Superior temporal gyrus (tissue), 1 donor: ENCODE data around the gene TMEM45A.
"Not testable (repeated sequence)": the region's sequence is repeated elsewhere in the genome, so short reads cannot be mapped to it uniquely, and the experiment has no call there.

ENCODE experiments used
- DNase-seq: peaks from one replicate; pipeline ENCODE4 v3.0.0-alpha.2; 2016; ENCODE audit errors: extremely low spot score

The TMEM45A gene

DNA sequence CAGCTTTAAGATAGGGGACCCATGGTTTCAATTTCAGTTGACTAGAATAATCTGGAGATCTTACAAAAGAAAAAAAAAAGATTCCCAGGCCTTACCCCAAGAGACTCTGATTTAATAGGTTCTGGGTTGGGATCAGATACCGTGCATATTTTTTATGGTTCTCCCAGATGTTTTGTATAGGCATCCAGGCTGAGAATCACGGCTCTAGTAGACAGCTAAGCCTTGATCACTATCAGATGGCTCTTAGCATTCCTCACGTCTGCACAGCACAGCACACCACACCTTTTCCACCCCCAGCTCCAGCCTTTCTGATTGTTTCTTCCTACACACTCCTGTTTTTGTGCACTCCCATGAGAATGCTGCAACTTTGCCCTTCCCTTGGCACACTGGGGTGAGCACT is 40.8 kb downstream of the TMEM45A start:
- DNase-seq: no peak

DNA sequence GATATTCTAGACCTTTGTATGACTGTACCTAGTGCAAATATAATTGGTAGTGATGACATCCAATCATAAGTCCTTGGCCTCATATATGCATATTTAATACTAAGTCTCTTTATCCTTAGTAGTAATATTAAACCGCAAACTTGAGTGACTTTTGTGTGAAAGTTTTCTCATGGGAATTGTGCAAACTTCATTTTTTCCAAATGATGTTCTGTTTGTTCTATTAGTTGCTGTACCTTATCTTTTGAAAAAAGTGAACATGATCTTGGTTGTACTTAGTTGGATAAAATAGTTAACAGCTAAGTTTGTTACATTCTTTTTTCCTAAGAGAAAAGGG is 43.2 kb downstream of the TMEM45A start:
- no peak for DNase-seq

DNA sequence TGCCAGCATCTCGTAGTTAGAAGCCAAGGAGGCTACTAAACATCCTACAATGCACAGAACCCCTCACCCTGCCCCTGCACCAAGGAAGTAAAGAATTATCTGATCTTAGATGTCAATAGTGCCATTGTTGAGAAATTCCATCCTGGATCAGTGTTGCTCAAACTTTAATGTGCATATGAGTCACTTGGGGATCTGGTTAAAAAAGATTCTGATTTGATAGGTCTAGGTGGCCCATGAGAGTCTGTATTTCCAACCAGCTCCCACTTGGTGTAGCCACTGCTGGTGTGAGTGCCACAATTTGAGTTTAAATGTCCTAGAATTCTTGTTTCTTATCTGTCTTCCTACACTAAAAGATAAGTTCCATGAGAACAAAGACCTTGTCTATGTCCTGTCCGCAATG is 43.7 kb downstream of the TMEM45A start:
- DNase-seq: no peak

DNA sequence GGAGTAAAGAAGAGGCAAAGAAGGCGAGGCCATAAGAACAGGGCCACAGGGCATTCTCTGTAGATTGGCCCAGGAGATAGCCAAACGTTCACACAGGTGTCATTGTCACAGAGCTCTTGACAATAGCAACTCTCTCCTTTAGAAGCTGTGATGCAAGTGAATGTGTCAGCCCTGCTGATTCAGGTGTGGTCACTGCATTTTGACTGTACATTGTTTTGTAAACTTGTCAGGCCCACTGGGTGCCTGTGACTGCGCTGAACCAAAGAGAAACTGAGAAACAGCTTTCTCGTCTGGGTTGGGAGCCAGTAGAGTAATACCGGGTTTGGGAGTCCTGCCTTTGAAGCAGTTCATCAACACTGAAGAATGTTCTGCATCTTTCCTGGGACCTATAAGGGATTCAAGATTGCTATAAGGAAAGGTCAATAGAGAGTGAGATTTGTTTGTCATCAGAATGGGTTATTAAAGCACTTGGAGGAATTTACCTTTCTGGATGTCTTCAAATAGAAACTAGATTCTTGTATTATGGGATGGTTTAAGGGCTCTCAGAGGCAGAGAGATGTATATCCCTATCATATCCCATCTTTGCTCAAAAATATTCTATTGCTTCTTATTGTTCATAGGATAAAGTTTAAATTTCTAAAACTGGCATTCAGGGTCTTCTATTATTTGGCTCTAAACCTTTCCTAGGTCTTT is 45.4 kb downstream of the TMEM45A start:
- DNase-seq: no peak

DNA sequence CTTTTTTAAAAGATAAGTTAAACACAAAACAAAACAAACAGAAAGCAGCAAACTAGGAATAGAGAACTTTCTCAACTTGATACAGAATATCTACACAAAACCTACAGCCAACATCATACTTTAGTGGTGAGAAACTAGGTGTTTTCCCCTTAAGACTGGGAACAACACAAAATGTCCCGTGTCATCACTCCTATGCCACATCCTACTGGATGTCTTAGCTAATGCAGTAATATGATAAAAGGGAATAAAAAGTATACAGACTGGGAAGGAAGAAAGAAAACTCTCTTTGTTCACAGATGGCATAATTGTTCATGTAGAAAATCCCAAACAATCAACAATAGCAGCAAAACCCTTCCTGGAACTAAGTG is 45.9 kb downstream of the TMEM45A start:
- DNase-seq: no peak

DNA sequence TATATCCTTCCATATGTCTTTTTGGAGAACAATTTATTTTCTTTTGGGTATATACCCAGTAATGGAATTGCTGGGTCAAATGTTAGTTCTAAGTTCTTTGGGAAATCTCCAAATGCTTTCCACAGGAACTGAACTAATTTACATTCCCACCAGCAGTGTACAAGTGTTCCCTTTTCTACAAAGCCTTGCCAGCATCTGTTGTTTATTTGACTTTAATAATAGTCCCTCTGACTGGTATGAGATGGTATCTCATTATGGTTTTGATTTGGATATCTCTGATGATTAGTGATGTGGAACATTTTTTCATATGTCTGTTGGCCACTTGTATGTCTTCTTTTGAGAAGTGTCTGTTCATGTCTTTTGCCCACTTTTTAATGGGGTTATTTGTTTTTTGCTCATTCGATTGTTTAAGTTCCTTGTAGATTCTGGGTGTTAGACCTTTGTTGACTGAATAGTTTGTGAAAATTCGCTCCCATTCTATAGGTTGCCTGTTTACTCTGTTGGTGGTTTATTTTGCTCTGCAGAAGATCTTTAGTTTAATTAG is 48.4 kb downstream of the TMEM45A start:
- DNase-seq: no peak

DNA sequence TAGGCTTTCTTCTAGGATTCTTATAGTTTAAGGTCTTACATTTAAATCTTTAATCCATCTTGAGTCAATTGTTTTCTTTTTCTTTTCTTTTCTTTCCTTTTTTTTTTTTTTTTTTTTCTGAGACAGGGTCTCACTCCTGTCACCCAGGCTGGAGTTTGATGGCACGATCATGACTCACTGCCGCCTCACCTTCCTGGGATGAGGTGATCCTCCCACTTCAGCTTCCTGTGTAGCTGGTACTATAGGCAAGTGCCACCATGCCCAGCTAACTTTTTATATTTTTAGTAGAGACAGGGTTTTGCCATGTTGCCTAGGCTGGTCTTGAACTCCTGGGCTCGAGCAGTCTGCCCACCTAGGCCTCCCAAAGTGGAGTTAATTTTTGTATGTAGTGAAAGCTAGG is 49.0 kb downstream of the TMEM45A start:
- not testable (repeated sequence) for DNase-seq

DNA sequence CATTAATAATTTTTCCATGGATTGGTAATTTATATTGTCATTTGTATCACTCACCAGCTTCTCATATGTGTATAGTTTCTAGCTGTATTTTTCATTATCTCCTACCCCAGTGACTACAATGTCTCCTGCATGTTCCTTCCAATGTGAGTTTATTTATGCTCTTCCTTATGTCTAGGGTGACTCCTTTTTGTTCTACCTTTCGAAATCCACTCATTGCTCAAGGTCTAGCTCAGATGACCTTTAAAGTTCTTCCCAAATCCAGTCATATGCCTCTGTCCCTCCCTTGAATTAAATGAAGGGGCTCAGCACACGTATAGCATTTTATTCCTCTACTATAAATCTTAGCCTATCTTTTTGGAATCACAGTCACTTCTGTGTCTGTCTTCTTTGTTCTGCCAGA is 53.0 kb downstream of the TMEM45A start:
- no peak for DNase-seq

DNA sequence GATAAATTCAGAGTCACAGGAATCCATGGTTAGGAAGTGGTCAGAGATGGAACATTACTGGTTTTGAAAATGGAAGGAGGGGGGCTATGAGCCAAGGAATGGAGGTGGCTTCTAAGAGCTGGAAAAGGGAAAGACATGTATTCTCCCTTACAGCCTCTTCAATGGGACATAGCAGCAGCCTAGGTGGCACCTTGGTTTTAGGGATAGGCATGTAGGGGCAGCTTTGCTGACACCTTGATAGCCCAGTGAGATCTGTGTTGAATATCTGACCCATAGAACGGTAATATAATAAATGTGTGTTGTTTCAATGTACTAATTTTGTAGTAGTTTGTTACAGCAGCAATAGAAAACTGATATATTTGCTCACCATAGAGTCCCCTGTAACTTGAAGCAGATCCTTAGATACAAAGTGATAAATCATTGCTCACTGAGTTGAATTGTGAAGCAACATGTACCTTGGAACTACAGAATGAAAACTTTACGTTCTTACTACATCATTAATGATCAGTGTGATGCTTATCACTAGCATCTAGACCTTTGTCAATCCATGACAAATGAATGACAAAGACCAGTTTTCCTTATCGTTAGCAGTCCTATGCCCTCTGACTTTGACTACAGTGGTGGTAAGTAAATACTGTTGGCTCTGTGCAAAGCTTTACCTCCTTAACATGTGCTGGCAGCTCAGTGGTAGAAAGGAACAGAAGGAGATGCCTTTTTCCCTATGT is 53.8 kb downstream of the TMEM45A start:
- DNase-seq: no peak

DNA sequence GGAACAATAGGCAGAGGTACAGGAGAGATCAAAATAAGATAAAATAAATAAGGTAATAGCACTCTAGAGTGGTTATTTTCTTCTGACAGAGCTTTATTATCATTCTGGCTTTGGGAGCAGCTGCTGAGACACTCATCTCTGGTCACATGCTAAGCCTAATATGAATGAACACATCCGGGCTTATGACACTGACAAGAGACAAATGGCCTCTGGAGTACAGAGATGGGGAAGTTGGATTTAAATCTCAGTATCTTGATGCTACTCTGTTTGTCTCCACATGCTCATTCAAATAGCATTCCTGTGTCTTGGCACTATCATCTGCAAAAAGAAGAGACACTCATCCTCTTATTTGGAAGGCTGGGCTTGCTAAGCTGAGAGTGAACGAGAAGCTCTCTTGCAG is 55.6 kb downstream of the TMEM45A start:
- DNase-seq: no peak

DNA sequence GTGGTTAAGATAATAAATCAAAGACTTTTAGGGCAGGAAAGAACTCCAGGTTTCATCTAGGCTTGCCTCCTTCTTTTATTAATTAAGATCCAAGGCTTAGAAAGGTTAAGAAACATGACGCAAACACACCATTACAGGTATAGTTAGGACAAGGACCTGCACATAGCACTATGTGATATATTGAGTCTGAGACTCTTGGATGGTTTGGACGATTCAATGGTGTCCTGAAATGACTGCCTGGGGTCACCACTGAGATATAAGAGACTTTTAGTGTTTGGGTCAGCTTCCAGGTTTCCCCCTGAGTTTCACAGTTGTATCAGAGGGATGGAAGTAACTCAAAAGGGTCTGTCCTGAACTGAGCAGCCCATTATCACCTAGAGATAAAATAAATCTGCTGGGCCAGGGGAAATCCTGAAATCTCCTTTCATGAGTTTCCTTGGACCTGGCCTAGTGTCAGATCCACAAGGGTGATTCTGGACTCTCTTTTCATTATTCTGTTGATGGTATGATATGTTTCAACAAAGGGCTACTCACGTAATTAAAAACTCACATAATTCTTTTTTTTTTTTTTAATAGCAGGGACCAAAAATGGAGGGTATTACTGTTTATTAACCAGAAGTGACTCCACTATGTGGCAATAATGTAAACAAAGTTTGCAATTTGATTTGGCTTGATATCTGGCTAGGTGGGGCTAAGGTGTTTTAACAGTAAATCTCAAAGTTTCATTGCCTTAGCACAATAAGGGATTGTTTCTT is 61.4 kb downstream of the TMEM45A start:
- DNase-seq: no peak

DNA sequence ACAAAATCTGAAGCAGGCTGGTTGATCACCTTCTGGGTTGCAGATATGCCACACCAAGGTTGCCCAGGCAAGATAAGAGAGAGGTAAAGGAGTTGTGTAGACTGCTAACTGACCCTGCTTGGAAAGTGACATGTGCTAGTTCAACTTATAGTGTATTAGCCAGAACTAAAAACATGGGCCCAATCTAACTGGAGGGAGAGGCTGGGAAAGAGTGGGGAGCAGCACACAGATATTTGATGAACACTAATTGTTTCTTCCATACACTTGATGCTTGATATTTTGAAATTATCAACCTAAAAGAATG is 61.9 kb downstream of the TMEM45A start:
- DNase-seq: no peak

DNA sequence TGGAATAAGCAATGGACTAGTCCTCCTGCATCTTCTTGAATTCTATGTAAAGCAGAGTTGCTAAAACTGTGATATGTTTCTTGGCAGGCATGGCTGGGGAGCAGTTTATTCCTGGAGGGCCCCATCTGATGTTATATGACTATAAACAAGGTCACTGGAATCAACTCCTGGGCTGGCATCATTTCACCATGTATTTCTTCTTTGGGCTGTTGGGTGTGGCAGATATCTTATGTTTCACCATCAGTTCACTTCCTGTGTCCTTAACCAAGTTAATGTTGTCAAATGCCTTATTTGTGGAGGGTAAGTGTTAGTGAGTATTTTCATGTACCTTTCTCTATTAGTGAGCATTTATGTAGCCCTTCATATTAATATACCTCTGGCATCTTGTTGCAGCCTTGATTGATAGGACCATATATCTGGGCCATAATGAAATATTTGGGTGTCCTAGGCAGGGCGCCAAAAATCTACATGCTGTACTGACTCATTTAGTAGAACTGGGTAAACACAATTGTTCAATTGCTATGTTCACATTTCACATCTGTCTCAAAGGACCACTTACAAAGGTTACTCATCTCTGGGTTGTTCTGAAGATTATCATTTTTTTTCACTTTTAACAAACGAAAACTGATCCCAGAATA is 64.4 kb downstream of the TMEM45A start:
- DNase-seq: no peak

DNA sequence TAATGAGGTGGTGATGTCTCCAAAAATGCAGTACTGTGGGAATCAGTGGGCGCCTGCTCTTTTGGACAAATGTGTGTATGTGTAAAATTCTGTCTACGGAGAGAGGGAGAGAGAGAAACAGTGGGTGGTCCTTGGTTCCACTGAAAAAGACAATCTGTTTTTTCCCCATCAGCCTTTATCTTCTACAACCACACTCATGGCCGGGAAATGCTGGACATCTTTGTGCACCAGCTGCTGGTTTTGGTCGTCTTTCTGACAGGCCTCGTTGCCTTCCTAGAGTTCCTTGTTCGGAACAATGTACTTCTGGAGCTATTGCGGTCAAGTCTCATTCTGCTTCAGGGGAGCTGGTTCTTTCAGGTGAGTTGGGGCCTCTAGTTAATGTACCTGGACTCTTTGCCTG is 65.8 kb downstream of the TMEM45A start:
- no peak for DNase-seq

DNA sequence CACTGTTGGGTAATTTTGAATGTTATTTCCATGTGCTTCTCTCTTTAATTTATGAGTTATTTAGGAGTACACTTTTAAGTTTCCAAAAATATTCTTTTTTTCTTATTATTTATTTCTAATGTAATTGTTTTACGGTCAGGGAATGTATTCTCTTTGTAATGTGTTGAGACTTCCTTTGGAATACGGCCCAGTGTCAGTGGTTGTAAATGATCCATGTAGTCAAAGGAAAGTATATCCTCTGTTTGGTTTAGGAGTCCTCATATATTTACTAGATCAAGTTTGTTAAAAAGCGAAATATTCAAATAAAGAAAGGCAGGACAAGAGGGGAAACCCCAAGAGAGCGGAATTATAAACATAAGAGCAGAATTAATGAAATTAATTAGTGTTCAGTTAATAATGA is 68.0 kb downstream of the TMEM45A start:
- no peak for DNase-seq

DNA sequence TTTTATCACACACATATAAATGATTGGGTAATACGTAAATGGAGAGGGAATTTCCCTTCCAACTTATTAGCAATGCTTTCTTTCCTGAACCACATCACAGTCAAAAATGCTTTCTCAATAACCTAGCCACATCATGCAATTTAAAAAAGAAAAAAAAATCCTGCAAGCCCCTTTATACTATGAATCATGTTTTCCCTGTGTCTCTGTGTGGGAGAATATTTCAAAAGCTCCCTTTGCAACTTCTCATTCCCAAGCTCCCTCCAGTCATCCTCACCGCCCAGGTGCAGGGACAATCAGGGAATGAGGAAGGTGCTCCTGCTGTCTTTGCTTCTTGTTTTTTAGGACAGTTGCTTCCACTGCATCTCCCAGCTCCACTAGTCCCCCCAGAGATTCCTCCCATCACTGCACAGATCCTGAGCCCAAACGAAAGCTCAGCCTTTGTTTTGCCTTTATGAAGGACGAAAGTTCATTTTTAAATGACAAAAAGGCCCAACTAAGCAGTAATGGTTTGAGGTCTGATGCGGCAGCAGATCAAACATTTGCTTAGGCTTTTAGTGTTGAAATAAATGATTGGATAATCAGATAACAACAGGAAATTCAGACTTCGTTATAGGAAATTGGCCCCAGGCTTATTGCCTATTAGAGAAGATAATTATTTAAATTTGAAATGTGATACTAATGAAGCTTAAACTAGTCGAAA is 69.2 kb downstream of the TMEM45A start:
- DNase-seq: no peak

DNA sequence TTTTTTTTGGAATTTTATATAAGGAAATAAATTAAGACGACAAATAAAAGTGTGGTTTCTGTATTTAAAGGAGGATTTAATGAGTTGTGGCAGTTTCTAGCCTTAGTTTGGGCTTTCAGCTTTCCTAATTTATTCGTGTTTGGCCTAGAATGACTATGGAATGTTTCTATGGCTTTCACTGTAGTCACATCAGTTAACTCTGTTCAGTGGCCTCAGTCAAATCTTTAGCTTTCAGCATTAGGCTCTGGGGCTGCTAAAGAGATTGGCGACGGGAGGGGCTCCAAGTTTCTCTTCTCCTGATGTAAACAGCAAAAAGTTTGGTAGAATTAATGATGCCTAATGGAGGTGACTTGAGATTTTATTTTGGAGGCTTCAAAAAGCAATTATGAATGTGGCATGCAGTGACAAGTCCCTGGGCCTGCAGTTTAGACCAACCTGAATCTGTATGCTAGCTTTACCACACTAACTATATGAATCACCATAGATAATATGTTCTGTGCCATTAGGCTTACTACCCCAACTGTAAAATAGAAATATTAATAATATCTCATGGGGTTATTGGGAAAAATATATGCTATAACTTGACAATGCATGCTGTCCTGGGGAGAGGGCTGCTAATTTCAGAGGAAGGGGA is 69.9 kb downstream of the TMEM45A start:
- DNase-seq: no peak

DNA sequence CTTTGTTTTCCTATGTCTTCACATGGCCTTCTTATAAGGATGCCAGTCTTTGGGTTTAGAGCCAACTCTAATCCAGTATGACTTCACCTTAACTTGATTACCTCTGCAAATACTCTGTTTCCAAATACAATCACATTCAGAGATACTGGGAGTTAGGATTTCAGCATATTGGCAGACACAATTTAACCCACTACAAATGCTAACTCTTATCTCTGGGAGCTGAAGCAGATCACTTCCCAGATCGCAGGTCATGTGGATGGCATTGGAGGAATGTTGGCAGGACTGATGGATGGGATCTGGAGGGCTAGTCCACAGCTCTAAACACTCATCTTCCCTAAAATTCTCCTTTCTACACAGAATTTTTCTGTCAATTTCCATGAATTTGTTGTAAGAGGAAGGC is 70.8 kb downstream of the TMEM45A start:
- DNase-seq: no peak

DNA sequence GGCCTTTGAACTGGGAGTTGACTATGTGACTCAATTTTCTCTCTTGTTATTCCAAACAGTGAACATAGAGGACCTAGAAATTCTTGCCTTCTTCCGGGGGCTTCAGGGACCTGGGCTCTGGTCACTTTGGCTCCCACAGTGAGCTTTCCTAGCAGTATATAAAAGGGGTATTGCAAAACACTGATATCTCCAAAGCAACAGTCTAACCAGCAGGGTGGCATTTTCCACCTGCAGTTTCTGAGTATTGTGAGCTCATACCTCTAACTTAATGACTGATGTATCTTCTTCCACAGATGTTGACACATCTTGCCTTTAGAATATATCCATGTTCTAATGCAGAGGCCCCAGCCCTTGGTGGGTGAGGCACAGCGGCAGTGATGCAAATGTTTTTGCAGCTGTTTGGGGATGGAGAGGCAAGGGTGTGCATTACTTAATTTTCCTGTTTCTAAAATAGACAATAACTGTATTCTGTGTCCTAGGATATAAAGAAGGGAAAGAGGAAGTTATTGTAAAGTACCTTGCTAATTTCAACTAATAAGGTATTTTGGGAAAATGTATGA is 71.3 kb downstream of the TMEM45A start:
- DNase-seq: no peak

DNA sequence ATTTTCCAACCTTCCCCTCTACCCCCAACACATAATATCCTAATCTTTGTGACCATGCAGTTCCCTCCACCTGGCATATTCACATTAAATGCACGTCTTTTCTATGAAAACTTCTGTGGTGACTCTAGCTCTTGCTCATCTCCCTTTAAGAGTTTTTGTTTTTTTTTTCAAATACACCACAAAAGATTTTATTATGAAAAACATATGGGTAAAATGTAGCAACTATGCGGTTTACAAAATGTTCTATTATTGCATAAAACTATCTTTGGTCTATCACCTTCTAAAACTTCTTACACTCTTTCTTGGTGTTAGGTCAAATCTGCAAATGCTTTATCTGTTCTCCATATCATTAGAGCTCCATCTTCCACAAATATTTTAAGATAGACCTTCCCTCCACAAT is 78.4 kb downstream of the TMEM45A start:
- DNase-seq: no peak

DNA sequence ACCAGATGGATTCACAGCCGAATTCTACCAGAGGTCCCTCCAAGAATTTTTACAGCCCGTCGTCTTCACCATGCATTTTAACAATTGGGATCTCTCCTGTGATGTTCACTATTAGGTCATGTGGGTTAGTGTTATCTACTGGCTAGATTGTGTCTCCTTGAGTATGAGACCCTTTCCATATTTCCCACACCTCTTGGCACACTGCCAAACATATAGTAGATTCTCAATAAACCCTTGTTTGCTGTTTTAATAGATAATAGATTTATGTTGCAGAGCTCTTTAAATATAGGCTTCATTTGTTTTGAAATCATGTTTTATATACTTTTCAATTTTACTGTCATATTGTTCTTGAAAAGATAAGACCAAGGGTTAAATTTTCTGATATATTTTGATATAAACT is 82.1 kb downstream of the TMEM45A start:
- no peak for DNase-seq
